ENCODE measurements around the gene PCCA. TPM values are rescaled to one million over a fixed set of nuclear protein-coding genes. Genes with fewer than 3 reads are reported as not detected.
"Not testable (repeated sequence)": the region's sequence is repeated elsewhere in the genome, so short reads cannot be mapped to it uniquely, and the experiment has no call there.

PCCA gene
- total RNA-seq, 4 donors from 2014 or later: 29.5 to 55.5 (median 38.3) TPM

GRCh38 chr13:100274942-100275506 is 186.1 kb downstream of the PCCA start:
- peaks cover 0 to 11% (median 0%) of the 10 kb centered on the region in 3 donors for H3K36me3 ChIP-seq
- TF ChIP-seq EP300 (IDR thresholded peaks at IDR 0.05) (no peak), POLR2A (IDR thresholded peaks at IDR 0.05) (no peak), CTCF (IDR thresholded peaks at IDR 0.05) (no peak)
- 90% methylated on average over 12 of the region's 12 CpGs for WGBS, 2 donors
- H3K4me1 ChIP-seq: peaks cover 0 to 2% (median 0%) of the 10 kb centered on the region in 4 donors
- H3K4me3 ChIP-seq: no peak overlapping the region
- no peak overlapping the region for H3K27ac ChIP-seq
- no peaks in the 10 kb centered on the region for H3K27me3 ChIP-seq
- no peak for DNase-seq (ENCODE audit: low spot score in 2 of 2)
- no peaks in the 10 kb centered on the region for H3K9me3 ChIP-seq

- Histone ChIP-seq H3K27me3 (no peaks in the 10 kb centered on the region), H3K9me3 (no peaks in the 10 kb centered on the region), H3K4me1 (no peaks in the 10 kb centered on the region), H3K27ac (no peak overlapping the region), H3K4me3 (no peak overlapping the region), H3K36me3 (peaks cover 0 to 16% (median 0%) of the 10 kb centered on the region in 3 donors)
- 82 to 85% methylated on average over 5 of the region's 5 CpGs for WGBS, 2 donors
- no peak for DNase-seq (ENCODE audit: low spot score in 2 of 2)
- no peak for TF ChIP-seq CTCF (IDR thresholded peaks at IDR 0.05)
- TF ChIP-seq POLR2A (IDR thresholded peaks at IDR 0.05): no peak
- TF ChIP-seq EP300 (IDR thresholded peaks at IDR 0.05): no peak
Observed at GRCh38 chr13:100275746-100276145, 186.9 kb downstream of the PCCA start.

GRCh38 chr13:100280681-100281080 is 191.8 kb downstream of the PCCA start:
- WGBS, 2 donors: 92 to 93% methylated on average over 5 of the region's 5 CpGs
- H3K27me3 ChIP-seq: no peaks in the 10 kb centered on the region

GRCh38 chr13:100282306-100282705 is 193.4 kb downstream of the PCCA start:
- H3K4me1 ChIP-seq; H3K9me3 ChIP-seq; H3K27ac ChIP-seq; H3K27me3 ChIP-seq; H3K4me3 ChIP-seq; DNase-seq (ENCODE audit: low spot score in 2 of 2): not testable (repeated sequence)
- 89 to 93% methylated on average over 3 to 11 of the region's 16 CpGs for WGBS, 2 donors
- H3K36me3 ChIP-seq: peaks cover 0 to 10% (median 0%) of the 10 kb centered on the region in 3 donors

More at GRCh38 chr13:100280681-100281080, 191.8 kb downstream of the PCCA start:
- Histone ChIP-seq H3K4me1 (no peaks in the 10 kb centered on the region), H3K9me3 (no peaks in the 10 kb centered on the region), H3K4me3 (no peak overlapping the region), H3K27ac (no peak overlapping the region), H3K36me3 (peaks cover 0 to 10% (median 0%) of the 10 kb centered on the region in 3 donors)
- DNase-seq (ENCODE audit: low spot score in 2 of 2): no peak
- TF ChIP-seq EP300 (IDR thresholded peaks at IDR 0.05) (no peak), POLR2A (IDR thresholded peaks at IDR 0.05) (no peak), CTCF (IDR thresholded peaks at IDR 0.05) (no peak)

- no peak overlapping the region for H3K4me3 ChIP-seq
- no peaks in the 10 kb centered on the region for H3K27me3 ChIP-seq
- DNase-seq (ENCODE audit: low spot score in 2 of 2): no peak
- H3K9me3 ChIP-seq: no peaks in the 10 kb centered on the region
- 89 to 90% methylated on average over 4 of the region's 4 CpGs for WGBS, 2 donors
- TF ChIP-seq POLR2A (IDR thresholded peaks at IDR 0.05) (no peak), CTCF (IDR thresholded peaks at IDR 0.05) (no peak), EP300 (IDR thresholded peaks at IDR 0.05) (no peak)
- no peaks in the 10 kb centered on the region for H3K4me1 ChIP-seq
- peaks cover 0 to 6% (median 0%) of the 10 kb centered on the region in 3 donors for H3K36me3 ChIP-seq
- no peak overlapping the region for H3K27ac ChIP-seq
Observed at GRCh38 chr13:100290165-100290801, 201.4 kb downstream of the PCCA start.

All from tibial nerve (tissue), 4 donors.